CD14-positive monocyte (primary cell): ENCODE results near the gene PATE2. TPM values are rescaled to one million over a fixed set of nuclear protein-coding genes. Genes with fewer than 3 reads are reported as not detected.

Source experiments
- DNase-seq, 3 donors: peaks; one replicate each; pipeline ENCODE4 v3.0.0-alpha.2; 2011 to 2022
- H2AFZ ChIP-seq: 2 replicates; pipeline ENCODE4 v1.6.0; 2012; ENCODE audit warnings: mild to moderate bottlenecking, low read depth, low read length, inconsistent platforms; ENCODE audit not compliant: insufficient read depth, poor library complexity, severe bottlenecking
- H3K27ac ChIP-seq, 2 donors: 1 replicate in 1 of 2; 2 replicates in 1 of 2; pipeline ENCODE4 v1.5.1; 2012 to 2013; ENCODE audit warnings: low read length in 2 of 2, control low read depth in 1 of 2, inconsistent platforms in 1 of 2, low read depth in 1 of 2, mild to moderate bottlenecking in 1 of 2
- H3K27me3 ChIP-seq, 2 donors: one replicate each; pipeline versions ENCODE4 v1.6.0 to v1.6.1; 2011 to 2013; ENCODE audit warnings: low read length in 2 of 2; ENCODE audit not compliant: control insufficient read depth in 2 of 2, insufficient read depth in 2 of 2
- H3K36me3 ChIP-seq, 2 donors: replicated peaks in 1 of 2; 1 replicate in 1 of 2; 2 replicates in 1 of 2; pipeline versions ENCODE4 v1.5.1 to v1.6.1; 2012 to 2013; ENCODE audit warnings: low read length in 2 of 2, control low read depth in 1 of 2, inconsistent platforms in 1 of 2, mild to moderate bottlenecking in 1 of 2; ENCODE audit not compliant: insufficient read depth in 2 of 2, control insufficient read depth in 1 of 2
- H3K4me1 ChIP-seq, 2 donors: 1 replicate in 1 of 2; 2 replicates in 1 of 2; pipeline versions ENCODE4 v1.5.1 to v1.6.1; 2012 to 2013; ENCODE audit warnings: low read length in 2 of 2, control low read depth in 1 of 2, inconsistent platforms in 1 of 2, mild to moderate bottlenecking in 1 of 2, moderate library complexity in 1 of 2; ENCODE audit not compliant: insufficient read depth in 2 of 2, control insufficient read depth in 1 of 2
- H3K4me2 ChIP-seq: replicated peaks from 2 replicates; pipeline ENCODE3; 2012; ENCODE audit warnings: low read length, moderate library complexity, mild to moderate bottlenecking; ENCODE audit not compliant: poor library complexity, severe bottlenecking; ENCODE audit errors: extremely low read depth
- H3K4me3 ChIP-seq, 3 experiments: fragments of 200-600 bp in 1 of 3; sonication (generic) in 1 of 3; replicated peaks in 1 of 3; 1 replicate in 2 of 3; 2 replicates in 1 of 3; pipeline ENCODE4 v1.5.1; 2011 to 2013; ENCODE audit warnings: low read length in 3 of 3, mild to moderate bottlenecking in 3 of 3, control low read depth in 2 of 3, low read depth in 2 of 3, inconsistent platforms in 1 of 3, moderate library complexity in 1 of 3
- H3K79me2 ChIP-seq: 2 replicates; pipeline ENCODE4 v1.6.0; 2012; ENCODE audit warnings: mild to moderate bottlenecking, control low read depth, inconsistent platforms, low read length, moderate library complexity; ENCODE audit not compliant: insufficient read depth
- H3K9ac ChIP-seq: 2 replicates; pipeline ENCODE4 v1.6.0; 2017; ENCODE audit warnings: low read length, mild to moderate bottlenecking; ENCODE audit not compliant: insufficient read depth, poor library complexity, severe bottlenecking
- H3K9me3 ChIP-seq, 2 donors: replicated peaks in 1 of 2; 1 replicate in 1 of 2; 2 replicates in 1 of 2; pipeline versions ENCODE4 v1.5.1 to v1.6.1; 2012 to 2013; ENCODE audit warnings: low read length in 2 of 2, control low read depth in 1 of 2; ENCODE audit not compliant: control insufficient read depth in 1 of 2, insufficient read depth in 1 of 2
- H4K20me1 ChIP-seq: 2 replicates; pipeline ENCODE4 v1.6.0; 2012; ENCODE audit warnings: mild to moderate bottlenecking, low read length, control low read depth, moderate library complexity; ENCODE audit not compliant: insufficient read depth
- H3K27ac Mint-ChIP-seq, 7 donors: one replicate each; pipeline ENCODE4 v1.8.0; 2020; ENCODE audit warnings: mild to moderate bottlenecking in 7 of 7, mixed read lengths in 7 of 7, moderate library complexity in 6 of 7, inconsistent platforms in 2 of 7
- H3K27me3 Mint-ChIP-seq, 3 donors: one replicate each; pipeline ENCODE4 v1.8.0; 2021 to 2022; ENCODE audit warnings: low read depth in 3 of 3, mild to moderate bottlenecking in 3 of 3, mixed read lengths in 3 of 3, moderate library complexity in 3 of 3, inconsistent platforms in 1 of 3
- H3K36me3 Mint-ChIP-seq, 2 donors: one replicate each; pipeline ENCODE4 v1.8.0; 2020; ENCODE audit warnings: mixed read lengths in 2 of 2, inconsistent platforms in 1 of 2, mild to moderate bottlenecking in 1 of 2
- H3K4me1 Mint-ChIP-seq: one replicate; pipeline ENCODE4 v1.8.0; 2020; ENCODE audit warnings: mild to moderate bottlenecking, mixed read lengths
- H3K4me3 Mint-ChIP-seq, 2 donors: one replicate each; pipeline ENCODE4 v1.8.0; 2020; ENCODE audit warnings: mild to moderate bottlenecking in 2 of 2, mixed read lengths in 2 of 2, moderate library complexity in 1 of 2
- H3K9me3 Mint-ChIP-seq, 7 donors: one replicate each; pipeline ENCODE4 v1.8.0; 2020 to 2022; ENCODE audit warnings: mixed read lengths in 7 of 7, mild to moderate bottlenecking in 6 of 7, moderate library complexity in 6 of 7, inconsistent platforms in 2 of 7
- CTCF ChIP-seq: fragments of 200-600 bp; IDR thresholded peaks from one replicate; pipeline ENCODE4 v1.8.0; 2022; ENCODE audit warnings: antibody characterized with exemption, mild to moderate bottlenecking
- WGBS: methylation state at CpG from one replicate; pipeline ENCODE4 v1.1.5; 2013; ENCODE audit warnings: missing lambda C conversion rate; ENCODE audit not compliant: insufficient coverage; 5-methylcytosine and 5-hydroxymethylcytosine counted together
- intact Hi-C, 2 donors: fragments of 100-400 bp; cut with micrococcal nuclease; formaldehyde crosslinking; loops; one replicate each; pipeline versions ENCODE4 v1.15.0 to v1.15.1; 2023
- polyA plus RNA-seq, 3 donors: library from polyadenylated mRNA; depleted of rRNA in 1 of 3; unstranded in 2 of 3; stranded (reverse) in 1 of 3; fragments of 300-500 nt in 2 of 3; fragments of >200 nt in 1 of 3; fragmentation: Illumina TruSeq in 2 of 3; gene quantifications; 1 replicate in 2 of 3; 2 replicates in 1 of 3; pipeline ENCODE4 v1.2.3, GENCODE V29; 2012 to 2021

Gene PATE2
- polyA plus RNA-seq, 3 donors = not detected

DNA sequence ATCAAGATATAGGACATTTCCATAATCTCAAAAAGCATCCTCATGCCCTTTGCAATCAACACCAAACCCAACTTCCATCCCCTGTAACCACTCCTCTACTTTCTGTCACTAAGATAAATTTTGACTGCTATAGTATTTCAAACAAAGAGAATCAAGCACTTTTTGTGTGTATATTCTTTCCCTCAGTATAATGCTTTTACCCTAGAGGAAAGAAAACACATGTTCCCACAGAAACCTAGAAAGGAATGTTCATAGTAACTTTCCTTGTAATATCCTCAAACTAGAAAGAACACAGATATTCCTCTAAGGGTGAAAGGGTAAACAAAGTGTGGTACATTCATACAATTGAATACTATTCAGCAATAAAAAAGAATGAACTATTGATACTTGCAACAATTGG lies 38.0 kb downstream of the PATE2 start:
- Histone ChIP-seq H3K9me3 (no peaks in the 10 kb centered on the region), H3K79me2 (no peaks in the 10 kb centered on the region), H3K4me3 (no peak overlapping the region), H3K27me3 (no peaks in the 10 kb centered on the region), H2AFZ (no peak overlapping the region), H4K20me1 (no peaks in the 10 kb centered on the region), H3K36me3 (no peaks in the 10 kb centered on the region), H3K9ac (no peak overlapping the region), H3K4me2 (no peak overlapping the region), H3K27ac (no peak overlapping the region), H3K4me1 (no peaks in the 10 kb centered on the region)
- peaks cover 0 to 11% (median 5%) of the 10 kb centered on the region in 3 donors for H3K27me3 Mint-ChIP-seq
- no peak for DNase-seq
- no peaks in the 10 kb centered on the region for H3K4me1 Mint-ChIP-seq
- intact Hi-C loops = no loop called here
- H3K36me3 Mint-ChIP-seq = no peaks in the 10 kb centered on the region
- no peak overlapping the region for H3K4me3 Mint-ChIP-seq
- TF ChIP-seq CTCF = no peak
- H3K9me3 Mint-ChIP-seq = peaks cover 0 to 8% (median 2%) of the 10 kb centered on the region in 7 donors
- H3K27ac Mint-ChIP-seq = no peak overlapping the region

GRCh38 chr11:125728969-125729368 lies 49.7 kb downstream of the PATE2 start:
- peaks cover 0 to under 1% (median 0%) of the 10 kb centered on the region in 7 donors for H3K9me3 Mint-ChIP-seq
- no peaks in the 10 kb centered on the region for H3K36me3 Mint-ChIP-seq
- Histone ChIP-seq H3K9me3 (no peaks in the 10 kb centered on the region), H3K27me3 (no peaks in the 10 kb centered on the region), H3K4me2 (no peak overlapping the region), H3K27ac (no peak overlapping the region), H3K36me3 (no peaks in the 10 kb centered on the region), H3K4me3 (no peak overlapping the region), H3K79me2 (no peaks in the 10 kb centered on the region), H3K9ac (no peak overlapping the region), H2AFZ (no peak overlapping the region), H3K4me1 (no peaks in the 10 kb centered on the region), H4K20me1 (no peaks in the 10 kb centered on the region)
- TF ChIP-seq CTCF = no peak
- DNase-seq = no peak
- H3K4me3 Mint-ChIP-seq = no peak overlapping the region
- H3K27ac Mint-ChIP-seq = no peak overlapping the region
- no peaks in the 10 kb centered on the region for H3K4me1 Mint-ChIP-seq
- WGBS = 91% methylated on average over 3 of the region's 3 CpGs
- H3K27me3 Mint-ChIP-seq = peaks cover 0 to 3% (median 0%) of the 10 kb centered on the region in 3 donors
- intact Hi-C loops = no loop called here

Other genes with a start within 250 kb of the PATE2 start
- 10 to 100 TPM; 17.2 to 46.9 (median 44.7) TPM for gene EI24, start 209.4 kb downstream of the PATE2 start, polyA plus RNA-seq
- gene STT3A, start 186.0 kb downstream of the PATE2 start, polyA plus RNA-seq = 10 to 100 TPM; 27.4 to 75.3 (median 54.2) TPM
- under 1 TPM; 0.18 to 0.55 (median 0.43) TPM for gene CHEK1, start 153.7 kb downstream of the PATE2 start, polyA plus RNA-seq
- gene ACRV1, start 98.0 kb downstream of the PATE2 start, polyA plus RNA-seq = not detected
- not detected for gene PATE1, start 32.5 kb downstream of the PATE2 start, polyA plus RNA-seq
- gene PATE3, start 9.3 kb upstream of the PATE2 start, polyA plus RNA-seq = not detected
- not detected for gene PATE4, start 54.5 kb upstream of the PATE2 start, polyA plus RNA-seq
- 1 to 10 TPM in 2 of 3 donors, under 1 TPM in 1; 0.61 to 2.6 (median 2.0) TPM for gene HYLS1, start 108.8 kb upstream of the PATE2 start, polyA plus RNA-seq
- 1 to 10 TPM; 2.0 to 5.3 (median 3.1) TPM for gene PUS3, start 124.4 kb upstream of the PATE2 start, polyA plus RNA-seq
- not detected for gene DDX25, start 125.7 kb upstream of the PATE2 start, polyA plus RNA-seq
- not detected for gene VSIG10L2, start 167.2 kb upstream of the PATE2 start, polyA plus RNA-seq